GM21619 (cell line): ENCODE data around the gene PERP.
"Not testable (repeated sequence)": the region's sequence is repeated elsewhere in the genome, so short reads cannot be mapped to it uniquely, and the experiment has no call there.

ENCODE experiments used
- ATAC-seq: cut with Tn5 transposase; IDR thresholded peaks from one replicate; pipeline ENCODE4 v1.9.1; 2021; ENCODE audit not compliant: unreplicated experiment

Gene PERP

GRCh38 chr6:138107078-138107751 is at the start of gene PERP:
Gene PERP (minus strand): TSS chr6:138107419. CDS start chr6:138107340, 79 bp downstream.
- ATAC-seq = peak; percentile 70

- ATAC-seq = no peak
These were observed 48.2 kb upstream of the PERP start for GRCh38 chr6:138155443-138155842.

DNA sequence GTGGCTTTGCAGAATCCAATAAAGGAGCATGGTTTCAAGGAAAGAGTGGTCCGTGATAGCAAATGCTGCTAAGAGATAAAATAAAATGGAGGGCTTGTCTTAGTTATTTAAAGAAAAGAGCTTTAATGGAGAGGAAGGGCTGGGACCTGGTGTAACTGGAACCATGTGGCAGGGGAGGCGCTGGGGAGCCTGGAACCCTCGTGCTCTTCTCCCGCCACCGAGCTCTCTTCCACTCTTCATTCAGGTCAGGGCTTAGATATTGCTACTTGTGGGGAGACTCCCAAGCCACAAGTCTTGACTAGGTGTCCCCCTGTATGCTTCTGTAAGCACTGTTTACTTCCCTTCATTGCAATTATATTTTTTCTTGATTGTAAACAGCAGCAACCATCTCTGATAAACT is 39.3 kb upstream of the PERP start:
- no peak for ATAC-seq

DNA sequence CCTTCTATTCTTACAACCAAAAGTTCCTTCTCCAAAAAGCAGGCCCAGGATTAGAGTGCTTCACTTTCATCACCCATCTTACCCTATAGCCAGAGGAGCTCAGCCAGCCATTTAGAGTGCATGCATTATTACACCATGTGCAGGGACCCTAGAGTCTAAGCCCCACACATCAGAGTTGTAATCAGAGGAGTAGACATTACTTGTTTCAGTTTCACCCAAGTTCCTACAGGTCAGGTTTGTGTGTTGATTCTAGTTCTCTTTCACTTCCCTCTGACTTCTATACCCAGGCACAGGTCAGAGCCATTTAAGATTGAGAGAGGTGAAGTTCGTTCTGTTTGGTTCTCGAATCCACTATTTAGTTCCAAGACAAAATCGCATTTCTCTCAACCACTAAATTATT is 38.2 kb upstream of the PERP start:
- no peak for ATAC-seq

- no peak for ATAC-seq
These were observed 35.6 kb upstream of the PERP start for GRCh38 chr6:138142806-138143205.

DNA sequence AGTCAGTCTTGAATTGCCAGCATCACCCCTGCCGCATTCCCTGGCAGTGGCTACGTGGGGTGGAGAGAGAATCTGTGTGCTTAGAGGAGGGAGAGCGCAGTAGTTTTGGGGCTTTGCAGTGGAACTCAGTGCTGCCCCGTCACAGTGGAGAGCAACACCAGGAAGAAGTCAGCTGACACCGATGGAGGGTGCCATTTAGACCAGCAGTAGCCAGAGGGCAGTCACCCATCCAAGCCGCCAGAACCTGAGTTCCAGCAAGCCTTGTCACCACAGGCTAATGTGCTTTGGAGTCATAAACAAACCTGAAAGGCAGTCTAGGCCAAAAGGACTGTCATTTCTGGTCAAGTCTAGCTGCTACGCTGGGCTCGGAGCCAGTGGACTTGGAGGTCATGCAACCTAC is 22.0 kb upstream of the PERP start:
- ATAC-seq = no peak

DNA sequence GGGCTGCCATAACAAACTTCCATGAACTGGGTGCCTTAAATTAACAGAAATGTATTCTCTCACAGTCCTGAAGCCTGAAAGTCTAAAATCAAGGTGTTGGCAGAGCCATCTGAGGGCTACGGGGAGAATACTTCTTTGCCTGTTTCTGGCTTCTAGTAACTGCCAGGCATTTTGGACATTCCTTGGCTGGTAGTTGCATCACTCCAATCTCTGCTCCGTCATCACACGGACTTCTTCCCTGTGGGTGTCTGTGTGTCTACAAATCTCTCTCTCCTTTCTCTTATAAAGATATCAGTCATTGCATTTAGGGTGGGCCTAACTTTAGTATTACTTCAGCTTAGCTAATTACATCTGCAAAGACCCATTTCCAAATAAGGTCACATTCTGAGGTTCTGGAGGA is 20.9 kb upstream of the PERP start:
- no peak for ATAC-seq

- no peak for ATAC-seq
These were observed 16.9 kb upstream of the PERP start for GRCh38 chr6:138124096-138124495.

- ATAC-seq = no peak
These were observed 12.8 kb upstream of the PERP start for GRCh38 chr6:138119976-138120375.

- not testable (repeated sequence) for ATAC-seq
These were observed 12.0 kb upstream of the PERP start for GRCh38 chr6:138119229-138119628.

DNA sequence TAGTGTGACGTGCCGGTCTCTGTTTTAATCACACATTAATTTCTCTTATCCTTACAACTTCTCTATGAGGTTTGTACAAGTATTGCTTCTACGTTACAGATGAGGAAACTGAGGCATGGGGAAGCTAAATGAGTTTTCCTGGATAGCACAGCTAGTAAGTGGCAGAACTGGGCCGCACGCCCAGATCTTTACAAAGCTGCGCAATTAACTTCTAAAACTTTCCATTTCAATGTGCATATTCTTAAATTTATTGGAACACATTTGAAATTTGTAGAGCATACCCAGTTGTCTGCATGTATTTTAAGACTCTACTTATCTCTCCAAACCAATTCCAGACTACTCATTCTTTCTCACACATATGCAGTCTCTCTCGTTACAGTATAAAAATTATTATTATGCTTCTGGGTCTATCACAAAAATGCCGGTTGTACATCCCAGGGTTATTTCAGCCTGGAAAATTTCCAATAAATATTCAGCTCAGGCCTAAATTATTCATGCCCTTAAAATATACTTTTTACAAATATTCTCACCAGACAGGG is 10.2 kb upstream of the PERP start:
- no peak for ATAC-seq

- ATAC-seq = no peak
These were observed 9.4 kb upstream of the PERP start for GRCh38 chr6:138116661-138116999.

DNA sequence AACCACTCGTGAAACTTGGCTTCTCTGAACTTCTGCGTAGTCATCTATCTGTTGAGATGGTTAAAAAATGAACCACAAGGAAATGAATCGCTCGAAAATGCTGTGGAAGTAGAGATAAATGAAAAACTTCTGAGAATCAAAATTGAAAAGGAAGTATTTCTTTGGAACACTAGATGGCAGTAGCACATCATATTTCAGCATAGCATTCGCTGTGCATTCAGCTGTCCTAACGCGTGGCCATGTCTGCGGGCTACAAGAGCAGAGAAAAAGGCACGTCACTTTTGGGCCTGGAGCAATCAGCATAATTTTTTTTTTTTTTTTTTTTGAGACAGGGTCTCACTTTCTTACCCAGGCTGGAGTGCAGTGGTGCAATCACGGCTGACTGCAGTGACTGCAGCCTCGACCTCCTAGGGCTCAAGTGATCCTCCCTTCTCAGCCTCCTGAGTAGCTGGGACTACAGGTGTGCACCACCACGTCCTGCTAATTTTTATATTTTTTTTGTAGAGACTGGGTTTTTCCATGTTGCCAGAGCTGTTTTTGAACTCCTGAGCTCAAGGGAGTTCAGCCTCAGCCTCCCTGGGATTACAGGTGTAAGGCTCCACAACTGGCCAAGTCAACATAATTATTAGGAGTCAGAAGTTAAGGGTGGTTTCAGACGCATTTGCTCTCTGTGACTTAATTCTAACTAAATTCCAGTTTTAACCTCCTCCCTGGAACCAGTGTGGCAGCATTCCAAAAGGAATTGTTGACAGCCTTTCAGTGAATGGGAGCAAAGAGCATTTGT is 8.8 kb upstream of the PERP start:
- no peak for ATAC-seq

DNA sequence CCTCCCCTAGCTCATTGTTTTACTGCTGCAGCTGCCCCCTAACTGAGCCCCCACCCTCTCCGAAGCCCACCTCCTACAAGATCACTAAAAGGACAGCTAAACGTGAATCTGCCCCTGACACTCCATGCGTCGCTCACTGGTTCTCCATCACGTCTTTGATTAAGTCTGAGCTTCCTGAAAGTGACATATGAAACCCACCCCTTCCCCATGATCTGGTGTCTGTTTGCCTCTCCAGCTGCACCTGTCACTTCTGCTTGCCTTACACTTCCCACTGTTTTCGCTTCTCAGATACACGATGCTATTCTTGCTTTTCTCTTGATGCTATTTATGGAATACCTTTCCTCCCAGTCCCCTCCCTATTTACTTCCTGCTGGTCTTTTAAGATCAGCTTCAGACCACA is 8.0 kb upstream of the PERP start:
- ATAC-seq = no peak

- ATAC-seq = no peak
These were observed 6.5 kb upstream of the PERP start for GRCh38 chr6:138113588-138114210.

GRCh38 chr6:138110229-138110628 is 3.0 kb upstream of the PERP start:
- no peak for ATAC-seq

DNA sequence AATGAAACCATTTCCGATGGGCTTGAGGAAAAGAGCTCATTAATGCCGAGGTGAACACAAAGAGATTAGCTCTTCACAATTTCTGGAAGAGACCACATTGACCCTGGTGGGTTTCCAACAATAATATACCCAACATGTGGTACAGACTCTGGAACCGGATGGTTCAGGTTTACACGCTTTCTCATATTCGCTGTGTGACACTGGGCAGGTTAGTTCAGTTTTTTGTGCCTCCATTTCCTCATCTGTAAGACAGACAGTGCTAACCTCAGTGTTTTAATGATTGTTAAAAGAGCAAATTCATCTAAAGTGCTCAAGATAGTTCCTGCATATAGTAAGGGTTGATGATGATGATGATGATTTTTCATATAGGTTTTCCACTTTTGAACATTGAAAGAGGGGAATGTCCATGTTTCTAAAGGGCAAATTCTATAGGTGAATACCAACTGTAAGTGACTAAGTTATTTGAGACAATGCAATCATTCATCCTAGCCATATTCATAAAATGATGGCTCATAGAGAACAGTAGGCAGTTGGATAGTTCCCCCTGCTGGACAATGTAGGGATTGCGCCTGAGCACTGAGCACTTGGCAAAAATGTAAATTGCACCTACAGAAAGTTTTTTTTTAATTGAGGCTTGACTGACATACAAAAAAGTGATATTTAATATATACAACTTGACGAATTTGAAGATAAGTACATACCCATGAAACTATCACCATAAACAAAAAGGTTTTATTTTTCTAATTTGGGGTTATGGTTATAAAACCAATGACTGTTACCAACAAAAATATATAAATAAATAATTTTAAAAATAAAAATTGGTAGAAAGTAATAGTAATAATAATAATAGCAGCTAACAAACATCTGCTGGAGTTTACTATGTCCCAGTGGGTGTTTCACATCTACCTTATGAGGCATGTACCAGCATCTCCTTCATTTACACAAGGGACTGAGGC is 2.1 kb upstream of the PERP start:
- ATAC-seq = no peak

GRCh38 chr6:138107752-138108592 is 753 bp upstream of the PERP start:
- peak; percentile 13 for ATAC-seq

DNA sequence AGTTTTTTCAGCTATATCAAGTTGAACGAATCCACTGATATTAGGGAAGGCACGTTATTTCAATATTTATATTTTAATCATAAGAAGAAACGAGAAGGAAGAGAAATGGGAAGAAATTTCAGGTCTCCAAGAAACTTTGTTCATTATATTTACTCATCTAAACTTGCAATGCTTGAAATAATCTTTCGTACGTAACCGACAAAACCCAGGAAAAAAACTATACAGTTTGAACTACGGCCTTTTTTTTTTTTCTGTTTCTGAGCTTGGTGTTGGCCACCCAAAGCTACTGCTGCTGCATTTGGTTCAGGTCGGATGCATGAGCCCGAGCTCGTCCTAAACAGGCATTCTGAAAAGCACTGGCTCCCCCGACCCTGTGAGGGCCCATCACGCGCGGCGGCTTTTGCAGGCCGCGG is 548 bp downstream of the PERP start:
- no peak for ATAC-seq
